EH (cell line): ENCODE measurements around the gene RBM18.

Experiments used
- DNase-seq: peaks from one replicate; pipeline ENCODE4 v3.0.0-alpha.2; 2015; ENCODE audit warnings: low read depth

RBM18 gene

DNA sequence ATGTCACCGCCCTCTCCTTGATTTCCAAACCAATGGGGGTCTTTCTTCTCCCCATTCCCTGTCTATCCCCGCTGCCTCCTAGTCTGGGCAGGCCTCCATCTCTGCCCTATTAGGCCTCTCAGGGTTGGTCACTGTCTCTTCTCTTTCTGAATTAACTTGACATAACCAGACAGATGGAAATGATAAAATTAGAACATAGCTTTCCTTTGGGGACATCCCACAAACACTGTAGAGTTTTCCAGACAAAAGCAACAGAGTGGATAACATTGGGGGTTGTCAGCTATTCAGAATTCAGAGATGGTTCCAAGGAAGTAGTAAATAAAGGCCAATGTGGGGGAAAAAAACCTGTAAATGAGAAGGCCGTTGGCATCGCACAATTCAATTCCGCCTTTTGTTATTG lies 60.6 kb downstream of the RBM18 start:
- no peak for DNase-seq

DNA sequence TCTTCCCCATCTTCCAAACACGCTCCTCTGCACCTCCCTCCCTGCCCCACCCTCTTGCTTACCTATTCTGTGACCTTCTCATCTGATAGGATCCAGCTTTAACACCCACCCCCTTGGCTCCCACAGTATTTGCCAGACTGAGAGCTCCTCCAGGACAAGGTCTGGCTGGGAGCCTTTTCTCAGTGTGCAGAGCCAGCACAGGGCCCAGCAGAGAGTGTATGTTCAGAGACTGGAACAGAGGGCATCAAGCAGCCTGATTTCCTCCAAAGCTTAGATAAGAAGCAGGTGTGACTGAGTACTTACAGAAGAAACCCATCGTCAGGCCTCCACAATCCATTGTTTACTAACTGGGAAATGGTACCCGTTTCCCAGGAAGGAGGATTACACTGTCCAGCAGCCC lies 62.5 kb downstream of the RBM18 start:
- no peak for DNase-seq

DNA sequence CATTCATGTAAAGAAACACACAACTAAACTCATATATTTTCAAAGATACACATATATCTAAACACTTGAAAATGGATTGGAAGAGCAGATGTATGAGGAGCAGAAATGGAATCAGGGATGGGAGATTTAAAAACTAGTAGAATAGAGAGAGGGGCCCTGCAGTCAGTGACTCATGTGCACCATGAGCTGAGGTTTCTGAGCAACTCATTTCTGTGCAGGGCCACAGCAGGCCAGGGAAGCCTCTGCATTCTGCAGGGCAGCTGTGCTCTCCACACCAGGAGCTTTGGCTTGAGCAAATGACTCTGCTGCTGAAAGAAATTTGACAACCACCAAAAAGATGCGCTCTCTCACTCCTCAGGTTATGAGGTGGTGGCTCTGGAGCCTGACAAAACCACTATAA lies 63.0 kb downstream of the RBM18 start:
- DNase-seq: peak; percentile 29

DNA sequence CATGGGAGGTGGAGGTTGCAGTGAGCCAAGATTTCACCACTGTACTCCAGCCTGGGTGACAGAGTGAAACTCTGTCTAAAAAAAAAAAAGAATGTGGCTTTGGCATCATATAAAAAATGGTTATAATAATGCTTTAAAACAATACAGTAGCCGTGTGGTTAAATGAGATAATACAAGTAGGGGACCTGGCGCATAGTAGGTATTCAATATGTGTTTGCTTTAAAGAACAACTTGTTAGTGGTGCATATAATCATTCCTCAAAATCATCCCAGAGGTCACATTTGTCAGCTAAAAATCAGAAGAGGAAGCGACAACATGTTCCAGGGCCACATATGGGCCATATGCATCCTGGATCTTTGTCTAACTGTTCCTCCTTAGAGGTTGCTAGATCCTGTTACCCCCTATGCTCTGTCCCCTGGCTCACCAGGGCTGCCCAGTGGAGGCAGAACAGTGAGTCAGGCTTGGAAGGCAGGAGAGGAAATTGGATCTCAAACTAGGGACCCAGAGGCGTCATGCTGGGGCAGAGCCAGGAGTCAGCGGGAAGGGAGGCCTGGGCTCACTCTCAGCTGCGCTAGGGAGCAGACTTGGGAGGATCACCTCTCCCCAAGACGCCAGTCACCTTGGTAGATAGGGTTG lies 63.6 kb downstream of the RBM18 start:
- DNase-seq: peak; percentile 51

DNA sequence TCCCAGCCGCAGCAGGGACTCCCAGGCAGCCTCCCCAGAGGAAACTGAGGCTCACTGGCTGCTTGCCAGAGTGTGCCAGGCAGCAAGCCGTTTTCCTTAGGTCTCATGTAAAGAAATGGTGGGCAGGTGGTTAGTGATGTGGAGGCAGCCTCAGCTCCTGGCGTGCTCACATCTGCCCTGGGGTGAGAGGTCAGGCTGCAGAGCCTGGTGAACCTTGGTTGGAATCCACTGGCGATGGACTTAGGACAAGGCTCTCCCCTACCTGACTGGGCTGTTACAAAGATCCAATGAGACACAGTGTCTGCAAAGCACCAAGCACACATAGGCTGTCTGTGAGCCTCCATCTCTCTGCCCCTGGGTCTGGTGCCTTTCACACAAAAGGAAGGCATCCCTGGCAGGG lies 66.8 kb downstream of the RBM18 start:
- DNase-seq: no peak

DNA sequence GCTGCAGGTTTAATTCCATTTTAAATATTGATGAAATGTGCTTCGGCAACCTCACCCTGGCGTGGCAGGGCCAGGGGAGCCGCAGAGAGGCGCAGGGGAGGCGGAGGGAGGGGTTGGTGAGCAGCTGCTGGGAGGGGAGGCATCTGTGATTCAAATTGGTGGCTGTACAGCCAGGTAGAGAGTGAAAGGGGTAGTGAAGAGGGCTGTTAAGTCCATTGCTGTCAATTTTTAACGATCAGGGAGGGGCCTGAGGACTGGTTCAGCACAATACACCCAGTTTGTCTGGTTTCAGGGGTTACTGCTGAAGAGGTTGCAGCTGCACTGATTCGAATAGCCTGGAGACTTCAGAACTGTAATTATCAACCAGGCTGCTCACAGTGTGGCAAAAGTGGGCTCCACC lies 67.2 kb downstream of the RBM18 start:
- no peak for DNase-seq

DNA sequence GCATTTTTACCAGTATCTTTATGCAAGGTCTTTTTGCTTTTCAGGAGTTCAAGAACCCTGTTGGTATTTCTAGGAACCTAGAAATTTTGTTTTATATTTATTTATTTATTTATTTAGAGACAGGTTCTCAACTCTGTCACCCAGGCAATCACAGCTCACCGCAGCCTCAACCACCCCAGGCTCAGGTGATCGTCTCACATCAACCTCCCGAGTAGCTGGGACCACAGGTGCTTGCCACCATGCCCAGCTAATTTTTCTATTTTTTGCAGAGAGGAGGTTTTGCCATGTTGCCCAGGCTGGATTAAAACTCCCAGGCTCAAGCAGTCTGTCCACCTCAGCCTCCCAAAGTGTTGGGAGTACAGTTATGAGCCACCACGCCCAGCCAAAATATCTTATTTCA lies 68.8 kb downstream of the RBM18 start:
- DNase-seq: no peak

DNA sequence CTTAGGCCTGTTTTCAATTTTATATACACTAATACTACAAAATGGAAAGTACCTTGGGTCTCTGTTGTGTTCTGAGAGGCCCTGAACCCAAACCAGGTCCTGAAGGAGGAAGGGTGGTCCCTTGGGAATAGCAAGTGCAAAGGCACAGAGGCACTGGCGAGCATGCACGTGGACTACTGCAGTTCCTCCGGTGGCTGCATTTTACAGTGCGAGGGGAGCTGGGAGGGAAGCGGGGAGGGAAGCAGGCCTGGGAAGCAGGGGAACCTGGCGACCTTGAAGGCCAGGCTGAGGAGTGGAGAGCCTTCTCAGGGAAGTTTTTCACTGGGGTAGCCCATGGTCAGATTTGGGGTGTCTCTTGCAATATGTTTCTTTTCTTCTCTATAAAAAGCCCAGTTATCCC lies 71.0 kb downstream of the RBM18 start:
- no peak for DNase-seq

DNA sequence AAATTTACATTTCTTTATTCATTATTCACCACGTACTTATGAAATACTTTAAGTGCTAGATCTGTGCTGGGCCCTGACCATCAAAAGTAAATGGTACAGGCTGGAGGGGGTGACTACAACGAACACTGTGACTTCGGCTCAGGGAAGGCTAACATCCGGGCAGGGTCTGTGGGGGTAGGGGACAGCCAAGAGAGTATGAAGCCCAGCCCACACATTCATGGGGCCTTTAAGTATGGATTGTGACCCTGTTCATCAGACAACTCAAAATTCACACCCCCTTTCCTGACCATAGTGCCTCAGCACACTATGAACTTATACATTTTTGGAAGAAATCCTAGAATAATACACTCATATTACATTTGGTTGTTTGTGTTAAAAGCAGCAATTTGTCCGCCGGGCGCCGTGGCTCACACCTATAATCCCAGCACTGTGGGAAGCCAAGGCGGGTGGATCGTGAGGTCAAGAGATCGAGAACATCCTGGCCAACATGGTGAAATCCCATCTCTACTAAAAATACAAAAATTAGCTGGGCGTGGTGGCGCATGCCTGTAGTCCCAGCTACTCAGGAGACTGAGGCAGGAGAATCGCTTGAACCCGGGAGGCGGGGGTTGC lies 71.6 kb downstream of the RBM18 start:
- DNase-seq: no peak

DNA sequence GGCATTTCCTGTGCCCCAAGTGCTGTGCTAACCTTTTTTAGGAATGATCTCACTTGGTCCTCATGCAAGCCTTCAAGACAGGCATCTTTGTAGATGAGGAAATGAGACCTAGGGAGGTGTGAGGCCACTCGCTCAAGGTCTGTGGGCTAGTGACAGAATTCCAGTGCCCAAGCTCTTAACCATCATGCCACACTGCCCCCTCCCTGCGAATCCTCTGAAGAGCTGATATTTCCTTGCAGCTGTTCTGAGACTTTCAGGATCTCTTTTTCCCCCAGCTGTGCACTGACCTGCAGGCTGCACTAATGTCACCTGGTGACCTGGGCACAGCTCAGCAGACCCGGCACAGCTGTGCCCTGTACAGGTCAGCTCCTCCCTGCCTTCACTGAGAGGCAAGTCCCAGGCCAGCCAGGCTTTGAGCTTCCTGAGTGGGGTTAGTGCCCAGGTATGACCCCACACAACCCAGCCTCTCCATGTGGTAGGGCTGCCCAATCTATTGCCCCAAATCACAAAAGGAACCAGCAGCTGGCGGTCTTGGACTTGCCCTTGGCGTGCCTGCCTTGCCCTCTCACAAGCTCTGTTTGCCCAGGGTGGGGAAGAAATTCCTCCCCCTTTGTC lies 72.3 kb downstream of the RBM18 start:
- DNase-seq: no peak

DNA sequence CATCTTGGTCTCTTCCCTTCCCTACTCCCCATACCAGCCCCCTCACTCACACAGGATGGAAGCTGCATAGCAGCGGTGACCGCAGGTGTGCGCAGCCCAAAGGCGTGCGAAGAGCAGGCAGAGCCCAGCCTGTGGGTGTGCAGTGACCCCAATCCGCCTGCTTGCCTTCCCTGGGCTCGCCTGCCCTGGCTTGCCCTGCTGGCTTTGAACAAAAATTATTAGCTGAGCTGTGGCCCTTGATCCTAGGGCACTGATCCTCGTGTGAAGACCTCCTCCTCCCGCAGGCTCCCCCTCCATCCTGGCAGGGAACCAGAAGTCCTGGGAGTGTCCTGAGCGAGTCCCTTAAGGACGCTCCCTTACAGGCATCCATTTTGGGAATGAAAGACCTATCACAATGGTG lies 73.1 kb downstream of the RBM18 start:
- DNase-seq: no peak

DNA sequence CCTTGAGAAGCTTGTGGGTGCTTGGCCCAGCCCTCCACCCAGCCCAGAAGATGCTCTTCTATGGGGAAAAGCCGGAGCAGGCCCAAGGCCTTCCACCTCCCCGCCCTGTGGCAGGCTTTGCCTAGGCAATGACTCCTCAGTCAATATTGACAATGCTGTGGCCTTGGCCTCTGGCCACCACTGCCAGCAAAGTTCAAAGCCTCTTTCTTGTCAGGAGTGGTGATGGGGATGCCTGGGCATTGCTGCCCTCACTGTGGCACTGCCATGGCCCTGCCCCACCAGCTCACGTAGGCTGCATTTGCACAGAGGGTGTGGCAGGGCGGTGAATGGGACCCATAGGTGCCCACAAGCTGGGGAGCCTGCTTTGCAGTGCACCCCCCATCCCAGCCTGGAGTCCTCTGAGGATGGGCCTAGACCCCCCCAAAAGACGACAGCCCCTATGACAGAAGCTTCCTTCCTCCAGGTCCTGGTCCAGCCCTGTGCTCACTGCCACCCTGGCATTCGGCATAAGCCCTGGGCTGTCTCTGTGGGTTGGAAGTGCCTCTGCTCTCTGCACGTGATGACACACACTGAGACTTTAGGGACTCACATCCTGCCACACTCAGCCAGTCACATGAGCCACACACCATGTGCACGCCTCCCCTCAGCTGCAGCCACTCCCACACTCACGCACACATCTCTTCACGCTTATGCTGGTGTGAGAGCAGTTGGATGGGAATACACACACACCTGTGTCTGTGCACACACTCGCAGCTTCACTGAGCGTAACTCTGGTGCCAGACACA lies 73.9 kb downstream of the RBM18 start:
- DNase-seq: peak; percentile 64

DNA sequence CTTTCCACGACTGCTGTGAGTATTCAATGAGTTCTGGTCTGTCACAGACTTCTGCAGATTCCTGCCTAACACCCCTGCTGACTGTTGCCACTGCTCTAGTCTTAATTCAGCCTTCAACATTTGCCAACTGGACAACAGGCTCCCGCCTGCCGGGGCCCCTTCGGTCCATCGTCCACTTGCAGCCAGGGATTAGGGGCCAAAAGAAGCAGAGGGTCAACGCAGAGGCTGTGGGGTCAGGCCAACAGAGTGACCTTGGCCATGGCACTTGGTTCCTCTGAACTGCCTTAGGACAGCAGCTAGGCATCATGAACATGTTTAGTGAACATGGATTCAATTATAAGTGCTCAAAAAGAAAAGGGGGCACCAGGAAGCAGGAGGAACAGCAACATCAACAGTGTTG lies 76.3 kb downstream of the RBM18 start:
- DNase-seq: no peak
